DMS114 treated with DMSO at 0.1 percent for 48 hours (cell line): ENCODE data around the gene ZNF219.

Experiments used
- DNase-seq: peaks from one replicate; lab custom pipeline; 2025; ENCODE audit not compliant: unreplicated experiment; lab: John Stamatoyannopoulos, UW

The ZNF219 gene

GRCh38 chr14:21087294-21088091 lies 11.0 kb downstream of the ZNF219 start:
- no peak for DNase-seq

GRCh38 chr14:21086908-21087293 lies 11.6 kb downstream of the ZNF219 start:
- DNase-seq, result no peak

GRCh38 chr14:21084998-21085853 lies 13.2 kb downstream of the ZNF219 start:
- no peak for DNase-seq

GRCh38 chr14:21084396-21084795 lies 14.1 kb downstream of the ZNF219 start:
- no peak for DNase-seq

- no peak for DNase-seq
Observed at GRCh38 chr14:21083565-21084325, 14.7 kb downstream of the ZNF219 start.

- DNase-seq, result no peak
Observed at GRCh38 chr14:21081521-21082142, 16.8 kb downstream of the ZNF219 start.

GRCh38 chr14:21078726-21079125 lies 19.7 kb downstream of the ZNF219 start:
- no peak for DNase-seq

- no peak for DNase-seq
Observed at GRCh38 chr14:21078287-21078686, 20.2 kb downstream of the ZNF219 start.

- no peak for DNase-seq
Observed at GRCh38 chr14:21077672-21078071, 20.8 kb downstream of the ZNF219 start.

GRCh38 chr14:21075719-21076437 lies 22.6 kb downstream of the ZNF219 start:
- no peak for DNase-seq

- DNase-seq, result no peak
Observed at GRCh38 chr14:21074398-21075272, 23.8 kb downstream of the ZNF219 start.

- no peak for DNase-seq
Observed at GRCh38 chr14:21073921-21074320, 24.5 kb downstream of the ZNF219 start.

- no peak for DNase-seq
Observed at GRCh38 chr14:21072781-21073339, 25.6 kb downstream of the ZNF219 start.

GRCh38 chr14:21072031-21072473 lies 26.4 kb downstream of the ZNF219 start:
- no peak for DNase-seq

GRCh38 chr14:21071225-21072030 lies 27.0 kb downstream of the ZNF219 start:
- no peak for DNase-seq

- DNase-seq, result peak; percentile 9
Observed at GRCh38 chr14:21070610-21071224, 27.7 kb downstream of the ZNF219 start.

GRCh38 chr14:21070083-21070609 lies 28.3 kb downstream of the ZNF219 start, which contains the start of gene ARHGEF40:
Gene ARHGEF40, plus strand, starts transcription at chr14:21070304. Its CDS starts 93 bp downstream, at chr14:21070397.
- DNase-seq, result no peak
